HG03558 (cell line): ENCODE measurements around the gene PDE4B.

ENCODE experiments used
- ATAC-seq: cut with Tn5 transposase; IDR thresholded peaks from one replicate; pipeline ENCODE4 v1.9.1; 2021; ENCODE audit warnings: moderate number of reproducible peaks; ENCODE audit not compliant: unreplicated experiment; ENCODE audit errors: extremely low read depth

Gene PDE4B

GRCh38 chr1:65792669-65793358, at the start of gene PDE4B:
Gene PDE4B, plus strand, starts transcription at chr1:65792895.
- no peak for ATAC-seq

GRCh38 chr1:65744731-65745130, 48.0 kb upstream of the PDE4B start:
- no peak for ATAC-seq

GRCh38 chr1:65751961-65752360, 40.7 kb upstream of the PDE4B start:
- no peak for ATAC-seq

GRCh38 chr1:65756616-65757015, 36.1 kb upstream of the PDE4B start:
- no peak for ATAC-seq

- no peak for ATAC-seq
These were observed 35.2 kb upstream of the PDE4B start for GRCh38 chr1:65757531-65757930.

- ATAC-seq, result no peak
These were observed 34.6 kb upstream of the PDE4B start for GRCh38 chr1:65758128-65758527.

GRCh38 chr1:65759516-65759915, 33.2 kb upstream of the PDE4B start:
- no peak for ATAC-seq

GRCh38 chr1:65762081-65762862, 30.4 kb upstream of the PDE4B start:
- no peak for ATAC-seq

GRCh38 chr1:65764052-65764451, 28.6 kb upstream of the PDE4B start:
- no peak for ATAC-seq

- no peak for ATAC-seq
These were observed 27.1 kb upstream of the PDE4B start for GRCh38 chr1:65765631-65766030.

GRCh38 chr1:65769636-65770035, 23.1 kb upstream of the PDE4B start:
- ATAC-seq, result no peak

- ATAC-seq, result no peak
These were observed 20.1 kb upstream of the PDE4B start for GRCh38 chr1:65772607-65773006.

- no peak for ATAC-seq
These were observed 19.1 kb upstream of the PDE4B start for GRCh38 chr1:65773391-65774123.

GRCh38 chr1:65788762-65789161, 3.9 kb upstream of the PDE4B start:
- ATAC-seq, result no peak

GRCh38 chr1:65791396-65791795, 1.3 kb upstream of the PDE4B start:
- ATAC-seq, result no peak

- ATAC-seq, result no peak
These were observed 660 bp upstream of the PDE4B start for GRCh38 chr1:65791801-65792668.

GRCh38 chr1:65793359-65793732, 651 bp downstream of the PDE4B start:
- no peak for ATAC-seq

GRCh38 chr1:65795311-65795710, 2.6 kb downstream of the PDE4B start:
- ATAC-seq, result no peak

- ATAC-seq, result no peak
These were observed 6.9 kb downstream of the PDE4B start for GRCh38 chr1:65799601-65800000.

GRCh38 chr1:65804584-65804983, 11.9 kb downstream of the PDE4B start:
- ATAC-seq, result no peak
